NCI-H748 (cell line): ENCODE measurements around the gene MEI1.
"Not testable (repeated sequence)": the region's sequence is repeated elsewhere in the genome, so short reads cannot be mapped to it uniquely, and the experiment has no call there.

Source experiments
- DNase-seq: peaks from one replicate; lab custom pipeline; 2025; ENCODE audit not compliant: unreplicated experiment; lab: John Stamatoyannopoulos, UW

Gene MEI1

GRCh38 chr22:41699264-41700107, at the start of gene MEI1:
Gene MEI1 (plus strand): TSS chr22:41699503. CDS start chr22:41699539, 36 bp downstream.
- no peak for DNase-seq

- no peak for DNase-seq
These were observed 49.1 kb upstream of the MEI1 start for GRCh38 chr22:41650229-41650628.

- DNase-seq = no peak
These were observed 48.5 kb upstream of the MEI1 start for GRCh38 chr22:41650821-41651220.

GRCh38 chr22:41654322-41654721, 45.0 kb upstream of the MEI1 start:
- DNase-seq = no peak

GRCh38 chr22:41656556-41656955, 42.7 kb upstream of the MEI1 start:
- DNase-seq = no peak

GRCh38 chr22:41657709-41658108, 41.6 kb upstream of the MEI1 start:
- no peak for DNase-seq

- DNase-seq = no peak
These were observed 40.4 kb upstream of the MEI1 start for GRCh38 chr22:41658869-41659268.

- no peak for DNase-seq
These were observed 39.4 kb upstream of the MEI1 start for GRCh38 chr22:41659941-41660340.

GRCh38 chr22:41660416-41660815, 38.9 kb upstream of the MEI1 start:
- no peak for DNase-seq

GRCh38 chr22:41661088-41661487, 38.2 kb upstream of the MEI1 start:
- no peak for DNase-seq

- DNase-seq = no peak
These were observed 37.6 kb upstream of the MEI1 start for GRCh38 chr22:41661713-41662112.

GRCh38 chr22:41663594-41663993, 35.7 kb upstream of the MEI1 start:
- not testable (repeated sequence) for DNase-seq

- no peak for DNase-seq
These were observed 34.8 kb upstream of the MEI1 start for GRCh38 chr22:41664490-41664889.

GRCh38 chr22:41664951-41665350, 34.4 kb upstream of the MEI1 start:
- DNase-seq = no peak

GRCh38 chr22:41668971-41669911, 30.1 kb upstream of the MEI1 start:
- DNase-seq = no peak

GRCh38 chr22:41672096-41672495, 27.2 kb upstream of the MEI1 start:
- DNase-seq = not testable (repeated sequence)

GRCh38 chr22:41672780-41673509, 26.4 kb upstream of the MEI1 start:
- DNase-seq = no peak

GRCh38 chr22:41674846-41675340, 24.4 kb upstream of the MEI1 start:
- no peak for DNase-seq

- no peak for DNase-seq
These were observed 23.2 kb upstream of the MEI1 start for GRCh38 chr22:41676134-41676533.

- DNase-seq = peak; percentile 63
These were observed 17.7 kb upstream of the MEI1 start for GRCh38 chr22:41681616-41682015.
